NB4 (cell line): ENCODE data around the gene COL1A1.

Source experiments
- POLR2A ChIP-seq: IDR thresholded peaks from 2 replicates; pipeline ENCODE4 v1.6.1; 2011; ENCODE audit warnings: mild to moderate bottlenecking; ENCODE audit not compliant: insufficient read length; ENCODE audit errors: extremely low read depth
- TF ChIP-seq, protein P1 (sequence below): IDR thresholded peaks from one replicate; pipeline ENCODE4 v1.5.1; 2012; ENCODE audit warnings: low read depth, low read length

DNA sequence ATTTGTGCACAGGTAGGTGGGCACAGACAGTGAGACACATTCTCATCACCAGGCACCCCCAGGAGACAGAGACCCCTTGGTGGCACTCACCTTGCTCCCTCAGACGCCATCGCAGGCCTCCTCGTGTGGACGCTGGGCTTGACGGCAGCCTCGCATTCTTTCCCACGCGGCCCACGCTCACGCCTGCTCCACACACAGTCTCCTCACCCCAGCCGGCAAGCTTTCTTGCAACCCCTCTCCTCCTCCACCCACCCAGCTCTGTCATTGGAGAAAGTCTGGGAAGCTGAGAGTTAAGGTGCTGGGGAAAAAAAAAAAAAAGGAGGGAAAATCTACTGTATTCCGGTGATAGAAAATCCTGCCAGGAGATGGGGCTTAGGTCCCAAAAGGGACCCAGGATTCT lies 20.8 kb downstream of the COL1A1 start:
- TF ChIP-seq, protein P1, sequence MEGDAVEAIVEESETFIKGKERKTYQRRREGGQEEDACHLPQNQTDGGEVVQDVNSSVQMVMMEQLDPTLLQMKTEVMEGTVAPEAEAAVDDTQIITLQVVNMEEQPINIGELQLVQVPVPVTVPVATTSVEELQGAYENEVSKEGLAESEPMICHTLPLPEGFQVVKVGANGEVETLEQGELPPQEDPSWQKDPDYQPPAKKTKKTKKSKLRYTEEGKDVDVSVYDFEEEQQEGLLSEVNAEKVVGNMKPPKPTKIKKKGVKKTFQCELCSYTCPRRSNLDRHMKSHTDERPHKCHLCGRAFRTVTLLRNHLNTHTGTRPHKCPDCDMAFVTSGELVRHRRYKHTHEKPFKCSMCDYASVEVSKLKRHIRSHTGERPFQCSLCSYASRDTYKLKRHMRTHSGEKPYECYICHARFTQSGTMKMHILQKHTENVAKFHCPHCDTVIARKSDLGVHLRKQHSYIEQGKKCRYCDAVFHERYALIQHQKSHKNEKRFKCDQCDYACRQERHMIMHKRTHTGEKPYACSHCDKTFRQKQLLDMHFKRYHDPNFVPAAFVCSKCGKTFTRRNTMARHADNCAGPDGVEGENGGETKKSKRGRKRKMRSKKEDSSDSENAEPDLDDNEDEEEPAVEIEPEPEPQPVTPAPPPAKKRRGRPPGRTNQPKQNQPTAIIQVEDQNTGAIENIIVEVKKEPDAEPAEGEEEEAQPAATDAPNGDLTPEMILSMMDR = no peak
- no peak for TF ChIP-seq POLR2A
